SK-N-SH (cell line): ENCODE measurements around the gene TAOK1.

Experiments used
- CHD2 ChIP-seq: fragments of 150-350 bp; IDR thresholded peaks from 2 replicates; pipeline ENCODE4 v1.6.1; 2018; ENCODE audit warnings: low read length; ENCODE audit not compliant: partially characterized antibody
- EZH2phosphoT487 ChIP-seq: fragments of 200-600 bp; sonication (generic); IDR thresholded peaks from 2 replicates; pipeline ENCODE4 v1.6.1; 2017; ENCODE audit warnings: low read depth, mixed run types, mild to moderate bottlenecking, antibody characterized with exemption, moderate library complexity, borderline replicate concordance
- JUND ChIP-seq: IDR thresholded peaks from 2 replicates; pipeline ENCODE4 v1.4.0; 2012
- MAX ChIP-seq: IDR thresholded peaks from 2 replicates; pipeline ENCODE4 v1.4.0; 2012; ENCODE audit warnings: low read depth
- TAF1 ChIP-seq: IDR thresholded peaks from 2 replicates; pipeline ENCODE4 v1.6.1; 2012; ENCODE audit warnings: low read depth, mild to moderate bottlenecking, low read length, moderate library complexity, borderline replicate concordance
- TF ChIP-seq, protein P1 (sequence below): fragments of 200-600 bp; sonication (generic); IDR thresholded peaks from 2 replicates; pipeline ENCODE4 v1.6.1; 2017; ENCODE audit warnings: antibody characterized with exemption, mild to moderate bottlenecking, moderate library complexity
- TF ChIP-seq, protein P2 (sequence below): IDR thresholded peaks from 2 replicates; pipeline ENCODE4 v1.4.0; 2012; ENCODE audit warnings: low read depth, borderline replicate concordance

- no peak for TF ChIP-seq MAX
- no peak for TF ChIP-seq EZH2phosphoT487
- TF ChIP-seq, protein P1, sequence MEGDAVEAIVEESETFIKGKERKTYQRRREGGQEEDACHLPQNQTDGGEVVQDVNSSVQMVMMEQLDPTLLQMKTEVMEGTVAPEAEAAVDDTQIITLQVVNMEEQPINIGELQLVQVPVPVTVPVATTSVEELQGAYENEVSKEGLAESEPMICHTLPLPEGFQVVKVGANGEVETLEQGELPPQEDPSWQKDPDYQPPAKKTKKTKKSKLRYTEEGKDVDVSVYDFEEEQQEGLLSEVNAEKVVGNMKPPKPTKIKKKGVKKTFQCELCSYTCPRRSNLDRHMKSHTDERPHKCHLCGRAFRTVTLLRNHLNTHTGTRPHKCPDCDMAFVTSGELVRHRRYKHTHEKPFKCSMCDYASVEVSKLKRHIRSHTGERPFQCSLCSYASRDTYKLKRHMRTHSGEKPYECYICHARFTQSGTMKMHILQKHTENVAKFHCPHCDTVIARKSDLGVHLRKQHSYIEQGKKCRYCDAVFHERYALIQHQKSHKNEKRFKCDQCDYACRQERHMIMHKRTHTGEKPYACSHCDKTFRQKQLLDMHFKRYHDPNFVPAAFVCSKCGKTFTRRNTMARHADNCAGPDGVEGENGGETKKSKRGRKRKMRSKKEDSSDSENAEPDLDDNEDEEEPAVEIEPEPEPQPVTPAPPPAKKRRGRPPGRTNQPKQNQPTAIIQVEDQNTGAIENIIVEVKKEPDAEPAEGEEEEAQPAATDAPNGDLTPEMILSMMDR, result no peak
- TF ChIP-seq, protein P2, sequence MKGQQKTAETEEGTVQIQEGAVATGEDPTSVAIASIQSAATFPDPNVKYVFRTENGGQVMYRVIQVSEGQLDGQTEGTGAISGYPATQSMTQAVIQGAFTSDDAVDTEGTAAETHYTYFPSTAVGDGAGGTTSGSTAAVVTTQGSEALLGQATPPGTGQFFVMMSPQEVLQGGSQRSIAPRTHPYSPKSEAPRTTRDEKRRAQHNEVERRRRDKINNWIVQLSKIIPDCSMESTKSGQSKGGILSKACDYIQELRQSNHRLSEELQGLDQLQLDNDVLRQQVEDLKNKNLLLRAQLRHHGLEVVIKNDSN, result no peak
- TF ChIP-seq TAF1, result no peak
- no peak for TF ChIP-seq JUND
- TF ChIP-seq CHD2, result no peak
These were observed 193.4 kb downstream of the TAOK1 start for GRCh38 chr17:29583324-29584248.
